Measurements from ENCODE around the gene GABRG3.

DNA sequence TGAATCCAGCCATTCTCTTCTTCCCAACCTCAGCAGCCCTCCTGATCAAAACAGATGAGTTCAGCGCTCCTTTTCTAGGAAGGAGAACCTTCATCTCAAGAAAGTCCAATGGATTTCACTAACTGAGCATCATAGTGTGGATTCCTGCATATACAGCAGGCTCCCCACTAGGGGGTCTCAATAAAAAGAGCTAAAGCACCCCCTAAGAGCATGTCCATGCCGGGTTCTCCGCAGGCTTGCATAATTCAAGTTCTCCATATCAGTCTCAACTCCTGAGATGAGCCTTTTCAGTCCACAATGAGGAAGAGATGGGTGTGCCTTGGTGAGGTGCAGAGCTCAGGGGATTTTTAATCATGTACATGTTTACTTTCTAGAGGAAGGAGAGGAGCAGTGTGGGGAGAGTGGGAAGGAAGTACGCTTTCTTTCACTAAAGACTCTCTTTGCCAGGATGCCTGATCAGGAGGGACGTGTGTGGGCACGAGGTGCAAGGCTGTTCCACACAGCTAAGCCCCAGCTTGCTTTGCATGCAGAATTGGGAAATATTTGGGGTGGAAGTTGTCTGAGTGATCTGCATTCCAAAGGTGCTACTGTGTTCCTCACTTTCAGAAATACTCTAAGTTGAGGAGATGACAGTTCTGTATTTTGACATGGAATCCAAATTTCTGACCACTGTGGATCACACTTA lies 564.6 kb downstream of the GABRG3 start:
- TF ChIP-seq HCFC1 (IDR thresholded peaks at IDR 0.05; ENCODE audit: low read length) (no peak), RAD21 (IDR thresholded peaks at IDR 0.05; ENCODE audit: insufficient read depth, low read depth, low read length) (no peak), SUZ12 (IDR thresholded peaks at IDR 0.05; ENCODE audit: unreplicated experiment) (no peak), JUNB (IDR thresholded peaks at IDR 0.05) (no peak), ZNF217 (IDR thresholded peaks at IDR 0.05) (no peak), POLR2AphosphoS5 (IDR thresholded peaks at IDR 0.05; ENCODE audit: low read length) (no peak), ATF7 (IDR thresholded peaks at IDR 0.05; ENCODE audit: low read depth) (no peak), RFX5 (IDR thresholded peaks at IDR 0.05; ENCODE audit: low read depth, low read length) (no peak), CHD4 (IDR thresholded peaks at IDR 0.05) (no peak)
- TF ChIP-seq, protein P1, sequence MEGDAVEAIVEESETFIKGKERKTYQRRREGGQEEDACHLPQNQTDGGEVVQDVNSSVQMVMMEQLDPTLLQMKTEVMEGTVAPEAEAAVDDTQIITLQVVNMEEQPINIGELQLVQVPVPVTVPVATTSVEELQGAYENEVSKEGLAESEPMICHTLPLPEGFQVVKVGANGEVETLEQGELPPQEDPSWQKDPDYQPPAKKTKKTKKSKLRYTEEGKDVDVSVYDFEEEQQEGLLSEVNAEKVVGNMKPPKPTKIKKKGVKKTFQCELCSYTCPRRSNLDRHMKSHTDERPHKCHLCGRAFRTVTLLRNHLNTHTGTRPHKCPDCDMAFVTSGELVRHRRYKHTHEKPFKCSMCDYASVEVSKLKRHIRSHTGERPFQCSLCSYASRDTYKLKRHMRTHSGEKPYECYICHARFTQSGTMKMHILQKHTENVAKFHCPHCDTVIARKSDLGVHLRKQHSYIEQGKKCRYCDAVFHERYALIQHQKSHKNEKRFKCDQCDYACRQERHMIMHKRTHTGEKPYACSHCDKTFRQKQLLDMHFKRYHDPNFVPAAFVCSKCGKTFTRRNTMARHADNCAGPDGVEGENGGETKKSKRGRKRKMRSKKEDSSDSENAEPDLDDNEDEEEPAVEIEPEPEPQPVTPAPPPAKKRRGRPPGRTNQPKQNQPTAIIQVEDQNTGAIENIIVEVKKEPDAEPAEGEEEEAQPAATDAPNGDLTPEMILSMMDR (IDR thresholded peaks at IDR 0.05 in 2 of 3, conservative IDR thresholded peaks at IDR 0.05 in 1 of 3; ENCODE audit: control insufficient read depth in 2 of 3, extremely low read depth in 1 of 3, insufficient read depth in 1 of 3, low read depth in 3 of 3, low read length in 3 of 3): no peak
- TF ChIP-seq, protein P2, sequence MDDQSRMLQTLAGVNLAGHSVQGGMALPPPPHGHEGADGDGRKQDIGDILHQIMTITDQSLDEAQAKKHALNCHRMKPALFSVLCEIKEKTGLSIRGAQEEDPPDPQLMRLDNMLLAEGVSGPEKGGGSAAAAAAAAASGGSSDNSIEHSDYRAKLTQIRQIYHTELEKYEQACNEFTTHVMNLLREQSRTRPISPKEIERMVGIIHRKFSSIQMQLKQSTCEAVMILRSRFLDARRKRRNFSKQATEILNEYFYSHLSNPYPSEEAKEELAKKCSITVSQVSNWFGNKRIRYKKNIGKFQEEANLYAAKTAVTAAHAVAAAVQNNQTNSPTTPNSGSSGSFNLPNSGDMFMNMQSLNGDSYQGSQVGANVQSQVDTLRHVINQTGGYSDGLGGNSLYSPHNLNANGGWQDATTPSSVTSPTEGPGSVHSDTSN (IDR thresholded peaks at IDR 0.05; ENCODE audit: insufficient replicate concordance, low read depth, low read length): no peak
- TF ChIP-seq, protein P3, sequence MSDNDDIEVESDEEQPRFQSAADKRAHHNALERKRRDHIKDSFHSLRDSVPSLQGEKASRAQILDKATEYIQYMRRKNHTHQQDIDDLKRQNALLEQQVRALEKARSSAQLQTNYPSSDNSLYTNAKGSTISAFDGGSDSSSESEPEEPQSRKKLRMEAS (IDR thresholded peaks at IDR 0.05; ENCODE audit: low read depth, low read length): no peak
- TF ChIP-seq, protein P4, sequence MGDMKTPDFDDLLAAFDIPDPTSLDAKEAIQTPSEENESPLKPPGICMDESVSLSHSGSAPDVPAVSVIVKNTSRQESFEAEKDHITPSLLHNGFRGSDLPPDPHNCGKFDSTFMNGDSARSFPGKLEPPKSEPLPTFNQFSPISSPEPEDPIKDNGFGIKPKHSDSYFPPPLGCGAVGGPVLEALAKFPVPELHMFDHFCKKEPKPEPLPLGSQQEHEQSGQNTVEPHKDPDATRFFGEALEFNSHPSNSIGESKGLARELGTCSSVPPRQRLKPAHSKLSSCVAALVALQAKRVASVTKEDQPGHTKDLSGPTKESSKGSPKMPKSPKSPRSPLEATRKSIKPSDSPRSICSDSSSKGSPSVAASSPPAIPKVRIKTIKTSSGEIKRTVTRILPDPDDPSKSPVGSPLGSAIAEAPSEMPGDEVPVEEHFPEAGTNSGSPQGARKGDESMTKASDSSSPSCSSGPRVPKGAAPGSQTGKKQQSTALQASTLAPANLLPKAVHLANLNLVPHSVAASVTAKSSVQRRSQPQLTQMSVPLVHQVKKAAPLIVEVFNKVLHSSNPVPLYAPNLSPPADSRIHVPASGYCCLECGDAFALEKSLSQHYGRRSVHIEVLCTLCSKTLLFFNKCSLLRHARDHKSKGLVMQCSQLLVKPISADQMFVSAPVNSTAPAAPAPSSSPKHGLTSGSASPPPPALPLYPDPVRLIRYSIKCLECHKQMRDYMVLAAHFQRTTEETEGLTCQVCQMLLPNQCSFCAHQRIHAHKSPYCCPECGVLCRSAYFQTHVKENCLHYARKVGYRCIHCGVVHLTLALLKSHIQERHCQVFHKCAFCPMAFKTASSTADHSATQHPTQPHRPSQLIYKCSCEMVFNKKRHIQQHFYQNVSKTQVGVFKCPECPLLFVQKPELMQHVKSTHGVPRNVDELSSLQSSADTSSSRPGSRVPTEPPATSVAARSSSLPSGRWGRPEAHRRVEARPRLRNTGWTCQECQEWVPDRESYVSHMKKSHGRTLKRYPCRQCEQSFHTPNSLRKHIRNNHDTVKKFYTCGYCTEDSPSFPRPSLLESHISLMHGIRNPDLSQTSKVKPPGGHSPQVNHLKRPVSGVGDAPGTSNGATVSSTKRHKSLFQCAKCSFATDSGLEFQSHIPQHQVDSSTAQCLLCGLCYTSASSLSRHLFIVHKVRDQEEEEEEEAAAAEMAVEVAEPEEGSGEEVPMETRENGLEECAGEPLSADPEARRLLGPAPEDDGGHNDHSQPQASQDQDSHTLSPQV (IDR thresholded peaks at IDR 0.05): no peak
- TF ChIP-seq, protein P5, sequence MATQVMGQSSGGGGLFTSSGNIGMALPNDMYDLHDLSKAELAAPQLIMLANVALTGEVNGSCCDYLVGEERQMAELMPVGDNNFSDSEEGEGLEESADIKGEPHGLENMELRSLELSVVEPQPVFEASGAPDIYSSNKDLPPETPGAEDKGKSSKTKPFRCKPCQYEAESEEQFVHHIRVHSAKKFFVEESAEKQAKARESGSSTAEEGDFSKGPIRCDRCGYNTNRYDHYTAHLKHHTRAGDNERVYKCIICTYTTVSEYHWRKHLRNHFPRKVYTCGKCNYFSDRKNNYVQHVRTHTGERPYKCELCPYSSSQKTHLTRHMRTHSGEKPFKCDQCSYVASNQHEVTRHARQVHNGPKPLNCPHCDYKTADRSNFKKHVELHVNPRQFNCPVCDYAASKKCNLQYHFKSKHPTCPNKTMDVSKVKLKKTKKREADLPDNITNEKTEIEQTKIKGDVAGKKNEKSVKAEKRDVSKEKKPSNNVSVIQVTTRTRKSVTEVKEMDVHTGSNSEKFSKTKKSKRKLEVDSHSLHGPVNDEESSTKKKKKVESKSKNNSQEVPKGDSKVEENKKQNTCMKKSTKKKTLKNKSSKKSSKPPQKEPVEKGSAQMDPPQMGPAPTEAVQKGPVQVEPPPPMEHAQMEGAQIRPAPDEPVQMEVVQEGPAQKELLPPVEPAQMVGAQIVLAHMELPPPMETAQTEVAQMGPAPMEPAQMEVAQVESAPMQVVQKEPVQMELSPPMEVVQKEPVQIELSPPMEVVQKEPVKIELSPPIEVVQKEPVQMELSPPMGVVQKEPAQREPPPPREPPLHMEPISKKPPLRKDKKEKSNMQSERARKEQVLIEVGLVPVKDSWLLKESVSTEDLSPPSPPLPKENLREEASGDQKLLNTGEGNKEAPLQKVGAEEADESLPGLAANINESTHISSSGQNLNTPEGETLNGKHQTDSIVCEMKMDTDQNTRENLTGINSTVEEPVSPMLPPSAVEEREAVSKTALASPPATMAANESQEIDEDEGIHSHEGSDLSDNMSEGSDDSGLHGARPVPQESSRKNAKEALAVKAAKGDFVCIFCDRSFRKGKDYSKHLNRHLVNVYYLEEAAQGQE (IDR thresholded peaks at IDR 0.05; ENCODE audit: low read depth, low read length): no peak
